Ovary (tissue), 9 donors: ENCODE data around the gene SCUBE3. TPM values are rescaled to one million over a fixed set of nuclear protein-coding genes. Genes with fewer than 3 reads are reported as not detected.

Source experiments
- DNase-seq, 5 donors: peaks; one replicate each; pipeline ENCODE4 v3.0.0-alpha.2; 2019 to 2020
- H3K27ac ChIP-seq, 2 donors: fragments of 200-600 bp; one replicate each; pipeline versions ENCODE4 v1.5.1 to v1.8.0; 2019 to 2022
- H3K27me3 ChIP-seq: fragments of 200-600 bp; one replicate; pipeline ENCODE4 v1.8.0; 2022
- H3K36me3 ChIP-seq: fragments of 200-600 bp; sonication (generic); one replicate; pipeline ENCODE4 v1.5.1; 2019
- H3K4me1 ChIP-seq: one replicate; pipeline ENCODE4 v1.8.1; 2013; ENCODE audit warnings: mild to moderate bottlenecking, moderate library complexity; ENCODE audit not compliant: insufficient read depth
- H3K4me3 ChIP-seq: fragments of 200-600 bp; sonication (generic); one replicate; pipeline ENCODE4 v1.5.1; 2017
- H3K9me3 ChIP-seq, 2 donors: fragments of 200-600 bp in 1 of 2; sonication (generic) in 1 of 2; one replicate each; pipeline versions ENCODE4 v1.5.1 to v1.8.1; 2013 to 2019; ENCODE audit warnings: mild to moderate bottlenecking in 1 of 2, moderate library complexity in 1 of 2
- EP300 ChIP-seq: sonication (generic); formaldehyde crosslinking; IDR thresholded peaks from one replicate; pipeline ENCODE4 v1.6.1; 2017; ENCODE audit warnings: antibody characterized with exemption
- POLR2A ChIP-seq: fragments of 450-650 bp; IDR thresholded peaks from one replicate; pipeline ENCODE4 v1.6.1; 2017; ENCODE audit warnings: antibody characterized with exemption, mild to moderate bottlenecking, moderate library complexity
- WGBS, 3 donors: extraction: QIAGEN DNeasy Blood & Tissue Kit in 1 of 3; methylation state at CpG; one replicate each; pipeline versions ENCODE4 v1.1.5 to v1.1.7; 2013 to 2017; 5-methylcytosine and 5-hydroxymethylcytosine counted together
- intact Hi-C, 4 donors: fragments of 100-400 bp; cut with DNase I; formaldehyde crosslinking; loops; one replicate each; pipeline versions ENCODE4 v1.11.0 to v1.15.1; 2022 to 2023
- polyA plus RNA-seq, 2 donors: library from polyadenylated mRNA; stranded (reverse); fragments of 200-250 nt in 1 of 2; fragments of 350-450 nt in 1 of 2; fragmentation: Illumina TruSeq in 1 of 2; extraction: RNeasy Lipid Tissue Mini Kit (QIAGEN cat#74804) in 1 of 2; gene quantifications; one replicate each; pipeline ENCODE4 v1.2.3, GENCODE V29; 2013 to 2014
- total RNA-seq, 7 donors: library from RNA; depleted of rRNA in 2 of 7; stranded (reverse); fragments of >200 nt in 2 of 7; fragmentation: NEBNext Ultra II Directional in 3 of 7; extraction: Animal tissue kit (Norgen Biotek cat#: 25700) in 3 of 7; gene quantifications; one replicate each; pipeline versions ENCODE4 v1.1.0 to v1.2.4, GENCODE V29; 2016 to 2023
- TF ChIP-seq, protein P1 (sequence below), 3 donors: fragments of 450-650 bp in 2 of 3; fragments of 200-600 bp in 1 of 3; IDR thresholded peaks; one replicate each; pipeline versions ENCODE4 v1.5.1 to v1.8.0; 2016 to 2022; ENCODE audit warnings: antibody characterized with exemption in 3 of 3, mild to moderate bottlenecking in 1 of 3
- donor health status: DM: no; HTN: no; CAD: no; lungs with moderate emphysema.
- donor health status: DM: no; HTN: no; CAD: no.
- donor health status: Bipolar disorder and iron deficiency.
- donor health status: DM: yes; HTN: yes; CAD: no.
- donor health status: DM: no; HTN: no; CAD: no.
- donor health status: DM: yes; HTN: yes; CAD: no.

Gene SCUBE3
- total and polyA plus RNA-seq, 9 donors: 0.08 to 3.1 (median 0.18) TPM; not detected in 1

DNA sequence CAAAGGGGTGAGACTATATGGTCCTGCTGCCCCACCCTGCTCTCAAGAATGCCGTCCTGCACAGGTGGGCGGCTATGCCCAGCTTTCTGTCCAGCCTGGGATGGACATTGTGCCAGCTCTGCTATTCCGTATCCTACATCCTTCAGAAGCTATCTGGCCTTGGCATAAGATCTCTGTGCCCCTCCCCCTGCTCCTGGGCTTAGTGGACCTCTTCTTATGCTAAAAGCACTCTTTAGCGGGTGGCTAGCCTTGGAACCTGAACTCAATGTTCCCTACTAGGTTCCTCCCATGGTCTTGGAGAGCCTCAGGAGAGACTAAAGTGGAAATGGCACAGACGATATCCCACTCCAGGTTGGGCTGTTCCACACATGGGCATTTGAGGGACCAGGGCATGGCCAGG is 22.5 kb downstream of the SCUBE3 start:
- Histone ChIP-seq H3K4me1 (peaks cover 3% of the 10 kb centered on the region), H3K9me3 (no peaks in the 10 kb centered on the region), H3K36me3 (no peaks in the 10 kb centered on the region), H3K4me3 (no peak overlapping the region), H3K27ac (no peak overlapping the region), H3K27me3 (no peaks in the 10 kb centered on the region)
- TF ChIP-seq, protein P1, sequence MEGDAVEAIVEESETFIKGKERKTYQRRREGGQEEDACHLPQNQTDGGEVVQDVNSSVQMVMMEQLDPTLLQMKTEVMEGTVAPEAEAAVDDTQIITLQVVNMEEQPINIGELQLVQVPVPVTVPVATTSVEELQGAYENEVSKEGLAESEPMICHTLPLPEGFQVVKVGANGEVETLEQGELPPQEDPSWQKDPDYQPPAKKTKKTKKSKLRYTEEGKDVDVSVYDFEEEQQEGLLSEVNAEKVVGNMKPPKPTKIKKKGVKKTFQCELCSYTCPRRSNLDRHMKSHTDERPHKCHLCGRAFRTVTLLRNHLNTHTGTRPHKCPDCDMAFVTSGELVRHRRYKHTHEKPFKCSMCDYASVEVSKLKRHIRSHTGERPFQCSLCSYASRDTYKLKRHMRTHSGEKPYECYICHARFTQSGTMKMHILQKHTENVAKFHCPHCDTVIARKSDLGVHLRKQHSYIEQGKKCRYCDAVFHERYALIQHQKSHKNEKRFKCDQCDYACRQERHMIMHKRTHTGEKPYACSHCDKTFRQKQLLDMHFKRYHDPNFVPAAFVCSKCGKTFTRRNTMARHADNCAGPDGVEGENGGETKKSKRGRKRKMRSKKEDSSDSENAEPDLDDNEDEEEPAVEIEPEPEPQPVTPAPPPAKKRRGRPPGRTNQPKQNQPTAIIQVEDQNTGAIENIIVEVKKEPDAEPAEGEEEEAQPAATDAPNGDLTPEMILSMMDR (IDR thresholded peaks at IDR 0.05): no peak
- TF ChIP-seq POLR2A (no peak), EP300 (no peak)
- intact Hi-C loops: loop anchor here in 1 of 4 donors (10.0 kb wide), 1 partner anchor 251 kb away; no protein-coding TSS in a partner anchor
- 95 to 100% (median 95%) methylated on average over 5 of the region's 5 CpGs for WGBS, 3 donors
- DNase-seq: no peak

DNA sequence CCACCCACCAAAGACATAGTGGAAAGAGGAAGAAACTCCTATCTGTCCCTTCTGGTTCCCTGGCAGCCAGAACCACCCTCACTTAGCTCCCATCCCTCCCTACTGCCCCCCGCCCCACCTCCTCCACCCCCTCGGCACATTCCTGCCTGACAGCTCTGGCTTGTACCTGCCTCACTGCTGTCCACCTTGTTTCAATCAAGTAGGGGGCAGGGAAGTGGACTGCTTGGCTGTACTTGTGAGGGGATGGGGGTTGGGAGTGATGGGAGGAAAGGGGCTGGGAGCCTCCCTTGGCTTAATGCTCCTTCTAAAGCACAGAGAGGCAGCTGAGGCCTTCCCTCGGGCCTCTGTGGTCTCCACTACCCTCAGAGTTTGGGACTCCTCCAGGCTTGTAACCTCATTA is 23.7 kb downstream of the SCUBE3 start:
- no peak for DNase-seq
- H3K27ac ChIP-seq: no peak overlapping the region
- intact Hi-C loops: loop anchor here in 1 of 4 donors (10.0 kb wide), 1 partner anchor 253 kb away; no protein-coding TSS in a partner anchor

DNA sequence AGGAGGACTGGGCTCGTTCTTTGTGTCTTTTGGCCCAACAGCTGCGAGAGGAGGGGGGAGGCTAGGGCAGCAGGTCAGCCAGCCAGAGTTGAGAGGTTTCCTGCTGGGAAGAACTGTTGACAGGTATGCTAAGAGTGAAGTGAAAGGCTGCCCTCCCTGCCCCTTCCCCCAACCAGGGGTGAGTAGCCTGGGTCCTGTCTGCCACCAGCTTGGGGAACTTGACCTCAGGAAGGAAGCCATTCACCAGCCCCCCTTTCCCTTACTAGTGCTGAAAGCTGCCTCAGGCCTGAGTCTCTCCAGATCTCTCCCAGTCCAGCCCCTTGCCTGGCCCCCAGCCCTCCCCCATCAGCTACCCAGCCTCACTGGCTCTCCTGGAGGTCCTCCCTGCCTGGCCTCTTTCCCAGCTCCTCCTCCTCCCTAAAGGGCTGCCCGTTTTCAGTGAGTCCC is 25.1 kb downstream of the SCUBE3 start:
- H3K4me3 ChIP-seq: no peak overlapping the region
- intact Hi-C loops: loop anchor here in 1 of 4 donors (10.0 kb wide), 1 partner anchor 254 kb away; no protein-coding TSS in a partner anchor
- no peak overlapping the region for H3K27ac ChIP-seq
- no peaks in the 10 kb centered on the region for H3K36me3 ChIP-seq
- H3K9me3 ChIP-seq: no peaks in the 10 kb centered on the region
- WGBS, 3 donors: 46 to 59% (median 54%) methylated on average over 3 of the region's 3 CpGs
- peak in 2 of 5 donors; percentile 42 to 45 for DNase-seq
- no peaks in the 10 kb centered on the region for H3K27me3 ChIP-seq
- H3K4me1 ChIP-seq: no peaks in the 10 kb centered on the region
- TF ChIP-seq EP300 (no peak), POLR2A (no peak)
- TF ChIP-seq, protein P1 (IDR thresholded peaks at IDR 0.05): no peak

More for the DNA sequence above, 23.7 kb downstream of the SCUBE3 start:
- WGBS, 3 donors: 68 to 78% (median 78%) methylated on average over 3 of the region's 3 CpGs
- H3K9me3 ChIP-seq: no peaks in the 10 kb centered on the region
- no peaks in the 10 kb centered on the region for H3K4me1 ChIP-seq
- no peaks in the 10 kb centered on the region for H3K36me3 ChIP-seq
- no peaks in the 10 kb centered on the region for H3K27me3 ChIP-seq
- TF ChIP-seq POLR2A (no peak), EP300 (no peak)
- TF ChIP-seq, protein P1 (IDR thresholded peaks at IDR 0.05): no peak
- H3K4me3 ChIP-seq: no peak overlapping the region

DNA sequence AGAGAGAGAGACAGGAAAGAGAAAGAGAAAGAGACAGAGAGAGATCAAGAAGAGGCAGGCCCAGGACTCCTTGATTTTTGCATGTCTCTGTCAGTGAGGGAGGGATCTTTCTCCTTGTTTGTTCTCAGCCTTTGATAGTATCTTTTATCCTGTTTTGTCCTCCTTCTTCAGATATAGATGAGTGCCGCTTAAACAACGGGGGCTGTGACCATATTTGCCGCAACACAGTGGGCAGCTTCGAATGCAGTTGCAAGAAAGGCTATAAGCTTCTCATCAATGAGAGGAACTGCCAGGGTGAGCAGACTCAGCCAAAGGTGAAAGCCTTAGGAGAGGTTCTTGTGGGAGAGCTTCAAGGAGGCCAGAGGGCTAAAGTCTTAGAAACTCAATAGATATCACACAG is 25.8 kb downstream of the SCUBE3 start:
- no peaks in the 10 kb centered on the region for H3K27me3 ChIP-seq
- no peaks in the 10 kb centered on the region for H3K9me3 ChIP-seq
- no peaks in the 10 kb centered on the region for H3K36me3 ChIP-seq
- H3K4me3 ChIP-seq: no peak overlapping the region
- TF ChIP-seq, protein P1 (IDR thresholded peaks at IDR 0.05): no peak
- TF ChIP-seq EP300: no peak
- TF ChIP-seq POLR2A: no peak
- no peaks in the 10 kb centered on the region for H3K4me1 ChIP-seq
- no peak for DNase-seq
- intact Hi-C loops: loop anchor here in 1 of 4 donors (10.0 kb wide), 1 partner anchor 255 kb away; no protein-coding TSS in a partner anchor
- 88 to 92% (median 91%) methylated on average over 4 of the region's 4 CpGs for whole genome bisulfite sequencing, 3 donors
- no peak overlapping the region for H3K27ac ChIP-seq
